B cell (primary cell): Measurements from ENCODE around the gene CDK8. TPM values are rescaled to one million over a fixed set of nuclear protein-coding genes. Genes with fewer than 3 reads are reported as not detected.
A peak's percentile ranks its signal among the peaks of the same experiment; 100 is the strongest.

Experiments used
- ATAC-seq: fragments of 200-7000 bp; cut with Tn5 transposase; one replicate; pipeline ENCODE4 v1.10.0; 2021; ENCODE audit warnings: low read depth, mild to moderate bottlenecking, moderate number of reproducible peaks, moderate library complexity
- CTCF ChIA-PET: fragments of 350-600 bp; sonication (Branson Sonifier 250); formaldehyde crosslinking; loops from one replicate; lab custom pipeline; 2021; ENCODE audit warnings: antibody characterized with exemption, inconsistent platforms; lab: Charles Lee
- POLR2A ChIA-PET: fragments of 350-600 bp; sonication (Branson Sonifier 250); formaldehyde crosslinking; loops from one replicate; lab custom pipeline; 2021; ENCODE audit warnings: antibody characterized with exemption; lab: Charles Lee
- DNase-seq: peaks from one replicate; pipeline ENCODE4 v3.0.0; 2013
- H2AFZ ChIP-seq: 2 replicates; pipeline ENCODE4 v1.6.1; 2012; ENCODE audit warnings: mild to moderate bottlenecking, low read depth, low read length; ENCODE audit not compliant: insufficient read depth, poor library complexity, severe bottlenecking
- H3K27ac ChIP-seq, 2 donors: 1 replicate in 1 of 2; 2 replicates in 1 of 2; pipeline ENCODE4 v1.5.1; 2012 to 2013; ENCODE audit warnings: low read length in 2 of 2, mild to moderate bottlenecking in 2 of 2, moderate library complexity in 1 of 2
- H3K27me3 ChIP-seq, 4 experiments: fragments of 200-600 bp in 1 of 4; sonication (generic) in 1 of 4; replicated peaks in 1 of 4; 1 replicate in 2 of 4; 2 replicates in 2 of 4; pipeline versions ENCODE4 v1.6.1 to v1.7.0; 2013 to 2016; ENCODE audit warnings: low read length in 3 of 4, mild to moderate bottlenecking in 2 of 4, mixed read lengths in 1 of 4, moderate library complexity in 1 of 4; ENCODE audit not compliant: insufficient read depth in 4 of 4, control insufficient read depth in 3 of 4; ENCODE audit errors: control extremely low read depth in 1 of 4
- H3K36me3 ChIP-seq, 2 experiments: replicated peaks in 1 of 2; 1 replicate in 1 of 2; 2 replicates in 1 of 2; pipeline versions ENCODE4 v1.6.1 to v1.7.1; 2013; ENCODE audit warnings: low read length in 1 of 2; ENCODE audit not compliant: insufficient read depth in 2 of 2, control insufficient read depth in 1 of 2; ENCODE audit errors: control extremely low read depth in 1 of 2, extremely low read depth in 1 of 2
- H3K4me1 ChIP-seq, 2 donors: fragments of 200-600 bp in 1 of 2; sonication (generic) in 1 of 2; 1 replicate in 1 of 2; 2 replicates in 1 of 2; pipeline versions ENCODE4 v1.5.1 to v1.6.1; 2013 to 2017; ENCODE audit warnings: low read length in 2 of 2; ENCODE audit not compliant: control insufficient read depth in 2 of 2, insufficient read depth in 2 of 2
- H3K4me2 ChIP-seq: replicated peaks from 2 replicates; pipeline ENCODE3; 2012; ENCODE audit warnings: mild to moderate bottlenecking, low read depth, low read length; ENCODE audit not compliant: poor library complexity, severe bottlenecking
- H3K4me3 ChIP-seq, 5 experiments: fragments of 200-600 bp in 1 of 5; sonication (generic) in 1 of 5; 1 replicate in 3 of 5; 2 replicates in 2 of 5; pipeline versions ENCODE4 v1.5.1 to v1.7.0; 2011 to 2016; ENCODE audit warnings: low read length in 4 of 5, mild to moderate bottlenecking in 4 of 5, low read depth in 2 of 5, control low read depth in 1 of 5, moderate library complexity in 1 of 5; ENCODE audit not compliant: insufficient read depth in 1 of 5; ENCODE audit errors: control extremely low read depth in 1 of 5, extremely low read depth in 1 of 5
- H3K79me2 ChIP-seq: fragments of 200-600 bp; sonication (generic); one replicate; pipeline ENCODE4 v1.6.0; 2016; ENCODE audit warnings: low read length; ENCODE audit not compliant: control insufficient read depth, insufficient read depth
- H3K9ac ChIP-seq: fragments of 200-600 bp; sonication (generic); 2 replicates; pipeline ENCODE4 v1.6.1; 2017; ENCODE audit warnings: mild to moderate bottlenecking, low read length, moderate library complexity
- H3K9me3 ChIP-seq, 3 donors: one replicate each; pipeline versions ENCODE4 v1.6.1 to v1.7.1; 2013; ENCODE audit warnings: low read length in 2 of 3; ENCODE audit not compliant: control insufficient read depth in 2 of 3, insufficient read depth in 1 of 3; ENCODE audit errors: control extremely low read depth in 1 of 3
- H4K20me1 ChIP-seq: 2 replicates; pipeline ENCODE4 v1.6.0; 2012; ENCODE audit warnings: mild to moderate bottlenecking, low read length; ENCODE audit not compliant: insufficient read depth, control insufficient read depth, poor library complexity, severe bottlenecking
- H3K27ac Mint-ChIP-seq: one replicate; pipeline ENCODE4 v1.8.0; 2021; ENCODE audit warnings: mixed read lengths
- H3K27me3 Mint-ChIP-seq: one replicate; pipeline ENCODE4 v1.8.0; 2021; ENCODE audit warnings: mixed read lengths
- H3K4me1 Mint-ChIP-seq: one replicate; pipeline ENCODE4 v1.8.0; 2021; ENCODE audit warnings: mixed read lengths
- H3K4me3 Mint-ChIP-seq: one replicate; pipeline ENCODE4 v1.8.0; 2021; ENCODE audit warnings: mixed read lengths
- H3K9me3 Mint-ChIP-seq: one replicate; pipeline ENCODE4 v1.8.0; 2022; ENCODE audit warnings: mixed read lengths; ENCODE audit not compliant: insufficient read depth
- CTCF ChIP-seq: fragments of 200-600 bp; IDR thresholded peaks from one replicate; pipeline ENCODE4 v1.8.0; 2022; ENCODE audit warnings: antibody characterized with exemption, mild to moderate bottlenecking
- EZH2 ChIP-seq: IDR thresholded peaks from 2 replicates; pipeline ENCODE4 v1.6.1; 2012; ENCODE audit warnings: borderline replicate concordance, low read depth, mild to moderate bottlenecking, moderate library complexity, low read length; ENCODE audit not compliant: insufficient read depth, poor library complexity, severe bottlenecking
- WGBS: methylation state at CpG from one replicate; pipeline ENCODE4 v1.1.5; 2013; ENCODE audit warnings: missing lambda C conversion rate; ENCODE audit not compliant: insufficient coverage; 5-methylcytosine and 5-hydroxymethylcytosine counted together
- intact Hi-C: fragments of 100-400 bp; cut with micrococcal nuclease; formaldehyde crosslinking; loops from one replicate; pipeline ENCODE4 v1.10.0; 2022
- polyA plus RNA-seq: library from polyadenylated mRNA; depleted of rRNA; stranded (reverse); fragments of >200 nt; gene quantifications from 2 replicates; pipeline ENCODE4 v1.2.3, GENCODE V29; 2012
- total RNA-seq, 2 donors: library from RNA; stranded (reverse); fragments of 120-200 nt in 1 of 2; gene quantifications; 1 replicate in 1 of 2; 2 replicates in 1 of 2; pipeline versions ENCODE4 v1.2.3 to v1.2.4, GENCODE V29; 2013 to 2022

The CDK8 gene
- total and polyA plus RNA-seq, 2 donors (not counting 1 experiment from before 2014, with no cell fraction given), result 10.8 to 13.5 TPM

GRCh38 chr13:26247011-26247410, 6.9 kb upstream of the CDK8 start:
- TF ChIP-seq EZH2 (no peak), CTCF (no peak)
- Histone ChIP-seq H3K4me3 (no peak overlapping the region), H3K4me2 (no peak overlapping the region), H3K9me3 (peaks cover 0 to 5% (median 3%) of the 10 kb centered on the region in 3 donors), H3K4me1 (no peaks in the 10 kb centered on the region), H3K36me3 (no peaks in the 10 kb centered on the region), H3K9ac (no peak overlapping the region), H3K27ac (no peak overlapping the region), H4K20me1 (no peaks in the 10 kb centered on the region), H3K79me2 (no peaks in the 10 kb centered on the region), H3K27me3 (peaks cover 0 to 4% (median 2%) of the 10 kb centered on the region in 4 experiments), H2AFZ (peak overlapping the region; percentile 6)
- H3K27me3 Mint-ChIP-seq, result peaks cover 11% of the 10 kb centered on the region
- H3K4me3 Mint-ChIP-seq, result no peak overlapping the region
- ATAC-seq, result no peak
- DNase-seq, result no peak
- H3K27ac Mint-ChIP-seq, result no peak overlapping the region
- ChIA-PET POLR2A (no interaction called here), CTCF (no interaction called here)
- no peaks in the 10 kb centered on the region for H3K4me1 Mint-ChIP-seq
- peaks cover 2% of the 10 kb centered on the region for H3K9me3 Mint-ChIP-seq
- intact Hi-C loops, result no loop called here
- no CpG with 5 or more reads among the region's 2 CpGs for WGBS

- intact Hi-C loops, result no loop called here
- no peak overlapping the region for H2AFZ ChIP-seq
- H3K4me3 Mint-ChIP-seq, result no peak overlapping the region
- ATAC-seq, result no peak
- H3K27ac ChIP-seq, result no peak overlapping the region
- no peaks in the 10 kb centered on the region for H3K36me3 ChIP-seq
- H3K27ac Mint-ChIP-seq, result no peak overlapping the region
- H3K27me3 Mint-ChIP-seq, result peaks cover 8% of the 10 kb centered on the region
- POLR2A ChIA-PET, result no interaction called here
- CTCF ChIA-PET, result no interaction called here
- H3K9me3 Mint-ChIP-seq, result no peaks in the 10 kb centered on the region
- H3K9ac ChIP-seq, result no peak overlapping the region
- H3K4me1 ChIP-seq, result no peaks in the 10 kb centered on the region
- H3K4me3 ChIP-seq, result no peak overlapping the region
- H3K9me3 ChIP-seq, result peaks cover 0 to 2% (median 1%) of the 10 kb centered on the region in 3 donors
- H3K4me2 ChIP-seq, result no peak overlapping the region
- H3K79me2 ChIP-seq, result no peaks in the 10 kb centered on the region
- TF ChIP-seq EZH2, result no peak
- TF ChIP-seq CTCF, result no peak
- H4K20me1 ChIP-seq, result no peaks in the 10 kb centered on the region
- peaks cover 0 to 4% (median 2%) of the 10 kb centered on the region in 4 experiments for H3K27me3 ChIP-seq
- no peak for DNase-seq
- WGBS, result 53% methylated on average over 2 of the region's 3 CpGs
- no peaks in the 10 kb centered on the region for H3K4me1 Mint-ChIP-seq
These were observed 6.3 kb upstream of the CDK8 start for GRCh38 chr13:26247608-26248007.
